Measurements from ENCODE around the gene PSMG4. TPM values are rescaled to one million over a fixed set of nuclear protein-coding genes. Genes with fewer than 3 reads are reported as not detected.
A peak's percentile ranks its signal among the peaks of the same experiment; 100 is the strongest.

PSMG4 gene
- total and polyA plus RNA-seq, 12 donors = 8.1 to 38.6 (median 10.3) TPM

- WGBS, 2 donors = 2 to 3% methylated on average over 11 of the region's 11 CpGs
- Histone ChIP-seq H3K9me3 (no peaks in the 10 kb centered on the region), H3K4me3 (peak overlapping the region; percentile 54 to 76 (median 59)), H3K27me3 (peaks cover 0 to 99% (median 83%) of the 10 kb centered on the region in 7 donors), H3K27ac (peak overlapping the region in 7 of 10 donors; percentile 51 to 79 (median 72)), H3K4me1 (peaks cover 21 to 58% (median 47%) of the 10 kb centered on the region in 9 donors), H3K36me3 (no peaks in the 10 kb centered on the region)
- DNase-seq = no peak
- TF ChIP-seq, protein P1, sequence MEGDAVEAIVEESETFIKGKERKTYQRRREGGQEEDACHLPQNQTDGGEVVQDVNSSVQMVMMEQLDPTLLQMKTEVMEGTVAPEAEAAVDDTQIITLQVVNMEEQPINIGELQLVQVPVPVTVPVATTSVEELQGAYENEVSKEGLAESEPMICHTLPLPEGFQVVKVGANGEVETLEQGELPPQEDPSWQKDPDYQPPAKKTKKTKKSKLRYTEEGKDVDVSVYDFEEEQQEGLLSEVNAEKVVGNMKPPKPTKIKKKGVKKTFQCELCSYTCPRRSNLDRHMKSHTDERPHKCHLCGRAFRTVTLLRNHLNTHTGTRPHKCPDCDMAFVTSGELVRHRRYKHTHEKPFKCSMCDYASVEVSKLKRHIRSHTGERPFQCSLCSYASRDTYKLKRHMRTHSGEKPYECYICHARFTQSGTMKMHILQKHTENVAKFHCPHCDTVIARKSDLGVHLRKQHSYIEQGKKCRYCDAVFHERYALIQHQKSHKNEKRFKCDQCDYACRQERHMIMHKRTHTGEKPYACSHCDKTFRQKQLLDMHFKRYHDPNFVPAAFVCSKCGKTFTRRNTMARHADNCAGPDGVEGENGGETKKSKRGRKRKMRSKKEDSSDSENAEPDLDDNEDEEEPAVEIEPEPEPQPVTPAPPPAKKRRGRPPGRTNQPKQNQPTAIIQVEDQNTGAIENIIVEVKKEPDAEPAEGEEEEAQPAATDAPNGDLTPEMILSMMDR (IDR thresholded peaks at IDR 0.05) = no peak
- peak in 1 of 8 donors; percentile 4 for ATAC-seq
- intact Hi-C loops (cut with DNase I) = loop anchor here in 2 of 10 donors (5.0 kb wide), 1 partner anchor 69 kb away; no protein-coding TSS in a partner anchor
Observed at GRCh38 chr6:3230900-3231246, 27.9 kb upstream of the PSMG4 start.

DNA sequence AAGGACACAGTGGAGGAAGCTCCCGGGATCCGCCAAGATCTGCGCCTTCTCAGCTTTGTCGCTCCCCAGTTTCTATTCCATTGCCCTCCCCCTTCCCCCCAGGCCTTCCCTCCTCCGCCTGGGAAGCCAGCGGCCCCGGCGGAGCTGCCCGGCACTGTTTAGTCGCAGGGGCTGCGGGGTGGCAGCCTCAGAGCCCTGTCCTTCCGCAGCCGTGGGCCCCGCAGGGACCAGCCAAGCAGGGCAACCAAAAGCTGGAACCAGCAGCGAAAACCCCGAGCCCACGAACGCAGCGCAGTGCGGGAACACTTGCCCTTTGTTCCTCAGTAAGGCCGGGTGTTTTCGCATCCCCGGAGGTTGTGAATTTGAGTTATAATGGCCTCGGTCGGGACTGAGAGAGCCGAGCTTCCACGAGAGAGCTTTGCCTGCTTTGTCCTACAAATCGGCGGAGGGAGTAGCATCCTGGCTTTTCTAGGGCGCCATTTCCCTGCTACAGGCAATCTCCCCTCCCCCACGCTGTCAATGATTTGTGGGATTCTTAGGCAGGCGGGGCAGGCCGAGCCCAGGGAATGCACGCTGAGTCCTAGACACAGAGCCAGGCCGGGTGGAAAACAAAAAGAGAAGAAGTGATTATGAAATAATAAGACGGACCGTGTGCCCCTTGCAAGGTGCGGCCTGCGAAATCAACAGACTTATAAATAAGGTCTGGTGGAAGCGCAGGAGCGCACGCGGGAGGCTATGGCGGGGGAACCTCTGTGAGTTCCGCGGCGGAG is 27.3 kb upstream of the PSMG4 start:
- TF ChIP-seq, protein P1 (IDR thresholded peaks at IDR 0.05) = no peak
- 0 to 1% methylated on average over 47 of the region's 47 CpGs for WGBS, 2 donors
- DNase-seq (peak in 1 of 2 donors; percentile 84), ATAC-seq (peak; percentile 66 to 89 (median 84))
- H3K4me1 ChIP-seq = peaks cover 21 to 58% (median 46%) of the 10 kb centered on the region in 9 donors
- H3K36me3 ChIP-seq = no peaks in the 10 kb centered on the region
- H3K27me3 ChIP-seq = peaks cover 0 to 99% (median 83%) of the 10 kb centered on the region in 7 donors
- peak overlapping the region; percentile 54 to 76 (median 59) for H3K4me3 ChIP-seq
- H3K27ac ChIP-seq = peak overlapping the region in 9 of 10 donors; percentile 51 to 79 (median 72)
- intact Hi-C loops (cut with DNase I) = loop anchor here in 2 of 10 donors (5.0 kb wide), 1 partner anchor 69 kb away; no protein-coding TSS in a partner anchor
- H3K9me3 ChIP-seq = no peaks in the 10 kb centered on the region

GRCh38 chr6:3232017-3232945 is 26.5 kb upstream of the PSMG4 start:
- TF ChIP-seq, protein P1 (IDR thresholded peaks at IDR 0.05) = no peak
- WGBS, 2 donors = 24 to 25% methylated on average over 23 of the region's 23 CpGs
- intact Hi-C loops (cut with DNase I) = loop anchor here in 2 of 10 donors (5.0 kb wide), 1 partner anchor 70 kb away; no protein-coding TSS in a partner anchor
- Histone ChIP-seq H3K27ac (peak overlapping the region in 8 of 10 donors; percentile 51 to 79 (median 73)), H3K4me1 (peaks cover 17 to 50% (median 37%) of the 10 kb centered on the region in 9 donors), H3K27me3 (peaks cover 0 to 98% (median 75%) of the 10 kb centered on the region in 7 donors), H3K36me3 (no peaks in the 10 kb centered on the region), H3K4me3 (peak overlapping the region; percentile 54 to 76 (median 59)), H3K9me3 (no peaks in the 10 kb centered on the region)
- DNase-seq = no peak
- ATAC-seq = no peak

DNA sequence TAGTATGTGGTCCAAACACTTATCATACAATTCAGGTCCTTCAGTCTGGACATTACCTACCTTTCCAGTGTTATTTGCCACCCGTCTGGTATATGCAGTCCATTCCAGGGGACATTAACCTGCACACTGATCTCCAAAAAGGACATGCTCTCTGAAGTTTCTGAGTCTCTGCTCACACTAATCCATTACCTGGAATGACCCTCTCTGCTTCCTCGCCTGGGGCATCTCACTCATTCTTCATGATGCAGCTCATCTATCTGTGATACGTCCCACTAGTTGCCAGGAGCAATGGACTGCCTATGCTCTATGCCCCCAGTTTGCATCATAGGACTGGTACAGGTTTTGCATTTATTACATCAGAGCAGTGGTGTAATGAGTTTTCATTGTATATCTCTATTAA is 25.4 kb upstream of the PSMG4 start:
- Histone ChIP-seq H3K4me3 (no peak overlapping the region), H3K4me1 (peaks cover 14 to 40% (median 27%) of the 10 kb centered on the region in 9 donors), H3K9me3 (no peaks in the 10 kb centered on the region), H3K36me3 (no peaks in the 10 kb centered on the region), H3K27ac (no peak overlapping the region), H3K27me3 (peaks cover 0 to 96% (median 68%) of the 10 kb centered on the region in 7 donors)
- TF ChIP-seq, protein P1 (IDR thresholded peaks at IDR 0.05) = no peak
- WGBS, 2 donors = 91 to 96% methylated on average over 3 of the region's 3 CpGs
- no peak for ATAC-seq
- no peak for DNase-seq
- intact Hi-C loops (cut with DNase I) = loop anchor here in 2 of 10 donors (5.0 kb wide), 1 partner anchor 71 kb away; no protein-coding TSS in a partner anchor

All from heart right ventricle (tissue), 16 donors.